Sigmoid colon (tissue), 7 donors: ENCODE results near the gene TAL2. TPM values are rescaled to one million over a fixed set of nuclear protein-coding genes. Genes with fewer than 3 reads are reported as not detected.
A peak's percentile ranks its signal among the peaks of the same experiment; 100 is the strongest.

Experiments used
- DNase-seq: peaks from one replicate; pipeline ENCODE4 v3.0.0-alpha.2; 2019
- H3K27ac ChIP-seq, 4 donors: fragments of 200-600 bp; sonication (generic); one replicate each; pipeline ENCODE4 v1.5.1; 2016 to 2019; ENCODE audit warnings: mild to moderate bottlenecking in 1 of 4
- H3K27me3 ChIP-seq, 3 donors: fragments of 200-600 bp; sonication (generic); one replicate each; pipeline ENCODE4 v1.5.1; 2019; ENCODE audit warnings: mild to moderate bottlenecking in 1 of 3
- H3K36me3 ChIP-seq, 4 donors: fragments of 200-600 bp; sonication (generic); one replicate each; pipeline ENCODE4 v1.5.1; 2016 to 2019
- H3K4me1 ChIP-seq, 4 donors: fragments of 200-600 bp; sonication (generic); one replicate each; pipeline ENCODE4 v1.5.1; 2017 to 2019
- H3K4me3 ChIP-seq, 4 donors: fragments of 200-600 bp; sonication (generic); one replicate each; pipeline ENCODE4 v1.5.1; 2017 to 2019; ENCODE audit warnings: mild to moderate bottlenecking in 2 of 4, moderate library complexity in 1 of 4
- H3K9me3 ChIP-seq, 4 donors: fragments of 200-600 bp in 3 of 4; sonication (generic) in 3 of 4; one replicate each; pipeline versions ENCODE4 v1.5.1 to v1.6.1; 2013 to 2019
- EP300 ChIP-seq, 4 donors: sonication (generic); formaldehyde crosslinking; IDR thresholded peaks; one replicate each; pipeline ENCODE4 v1.6.1; 2017; ENCODE audit warnings: antibody characterized with exemption in 4 of 4
- POLR2A ChIP-seq, 2 donors: fragments of 450-650 bp; IDR thresholded peaks; one replicate each; pipeline ENCODE4 v1.6.1; 2016; ENCODE audit warnings: antibody characterized with exemption in 2 of 2, mild to moderate bottlenecking in 2 of 2, moderate library complexity in 2 of 2
- POLR2AphosphoS5 ChIP-seq, 4 donors: sonication (generic); formaldehyde crosslinking; IDR thresholded peaks; one replicate each; pipeline ENCODE4 v1.6.1; 2017; ENCODE audit warnings: antibody characterized with exemption in 4 of 4
- WGBS, 2 donors: extraction: QIAGEN DNeasy Blood & Tissue Kit; methylation state at CpG; one replicate each; pipeline ENCODE4 v1.1.7; 2013; 5-methylcytosine and 5-hydroxymethylcytosine counted together
- intact Hi-C: fragments of 100-400 bp; cut with DNase I; formaldehyde crosslinking; loops from one replicate; pipeline ENCODE4 v1.15.1; 2023
- polyA plus RNA-seq, 3 donors: library from polyadenylated mRNA; stranded (reverse); fragments of 200-250 nt; gene quantifications; one replicate each; pipeline ENCODE4 v1.2.3, GENCODE V29; 2013
- total RNA-seq, 4 donors: library from RNA; depleted of rRNA; stranded (reverse); fragments of >200 nt; gene quantifications; one replicate each; pipeline ENCODE4 v1.1.0, GENCODE V29; 2016
- TF ChIP-seq, protein P1 (sequence below), 4 experiments: fragments of 450-650 bp in 3 of 4; fragments of 200-600 bp in 1 of 4; IDR thresholded peaks; one replicate each; pipeline ENCODE4 v1.5.1; 2016 to 2019; ENCODE audit warnings: antibody characterized with exemption in 4 of 4, mild to moderate bottlenecking in 3 of 4, moderate library complexity in 2 of 4
- donor health status: healthy with polysubstance abuse.
- donor health status: Bipolar disorder and iron deficiency.
- donor health status: healthy.

TAL2 gene
- total and polyA plus RNA-seq, 7 donors: not detected

DNA sequence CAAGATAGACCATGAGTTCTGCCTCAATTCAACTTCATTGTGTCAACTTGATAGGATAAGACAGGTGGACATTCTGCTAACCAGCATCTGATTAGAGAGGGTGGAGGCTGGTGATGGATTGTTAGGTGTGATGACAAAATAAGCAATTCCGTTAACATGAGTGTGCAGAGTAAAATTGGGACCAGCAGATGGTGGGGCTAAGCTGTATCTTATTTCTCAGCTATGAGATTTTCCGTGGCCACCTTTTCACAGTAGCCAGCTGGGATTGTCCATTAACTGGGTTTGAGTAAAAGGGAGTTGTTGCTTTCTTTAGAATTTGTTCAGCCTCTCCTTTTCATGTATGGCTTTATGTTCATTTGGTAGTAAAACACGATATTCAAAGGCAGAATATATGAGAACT is 28.8 kb upstream of the TAL2 start:
- Histone ChIP-seq H3K4me3 (no peak overlapping the region), H3K27me3 (no peaks in the 10 kb centered on the region), H3K4me1 (no peaks in the 10 kb centered on the region), H3K9me3 (peaks cover 0 to 3% (median 0%) of the 10 kb centered on the region in 4 donors), H3K27ac (no peak overlapping the region), H3K36me3 (peaks cover 0 to 37% (median 4%) of the 10 kb centered on the region in 4 donors)
- TF ChIP-seq EP300 (IDR thresholded peaks at IDR 0.05) (no peak), POLR2A (IDR thresholded peaks at IDR 0.05) (no peak), POLR2AphosphoS5 (IDR thresholded peaks at IDR 0.05) (no peak)
- TF ChIP-seq, protein P1, sequence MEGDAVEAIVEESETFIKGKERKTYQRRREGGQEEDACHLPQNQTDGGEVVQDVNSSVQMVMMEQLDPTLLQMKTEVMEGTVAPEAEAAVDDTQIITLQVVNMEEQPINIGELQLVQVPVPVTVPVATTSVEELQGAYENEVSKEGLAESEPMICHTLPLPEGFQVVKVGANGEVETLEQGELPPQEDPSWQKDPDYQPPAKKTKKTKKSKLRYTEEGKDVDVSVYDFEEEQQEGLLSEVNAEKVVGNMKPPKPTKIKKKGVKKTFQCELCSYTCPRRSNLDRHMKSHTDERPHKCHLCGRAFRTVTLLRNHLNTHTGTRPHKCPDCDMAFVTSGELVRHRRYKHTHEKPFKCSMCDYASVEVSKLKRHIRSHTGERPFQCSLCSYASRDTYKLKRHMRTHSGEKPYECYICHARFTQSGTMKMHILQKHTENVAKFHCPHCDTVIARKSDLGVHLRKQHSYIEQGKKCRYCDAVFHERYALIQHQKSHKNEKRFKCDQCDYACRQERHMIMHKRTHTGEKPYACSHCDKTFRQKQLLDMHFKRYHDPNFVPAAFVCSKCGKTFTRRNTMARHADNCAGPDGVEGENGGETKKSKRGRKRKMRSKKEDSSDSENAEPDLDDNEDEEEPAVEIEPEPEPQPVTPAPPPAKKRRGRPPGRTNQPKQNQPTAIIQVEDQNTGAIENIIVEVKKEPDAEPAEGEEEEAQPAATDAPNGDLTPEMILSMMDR (IDR thresholded peaks at IDR 0.05): no peak
- no peak for DNase-seq
- intact Hi-C loops: no loop called here
- WGBS, 2 donors: 78 to 86% methylated on average over 3 of the region's 3 CpGs

DNA sequence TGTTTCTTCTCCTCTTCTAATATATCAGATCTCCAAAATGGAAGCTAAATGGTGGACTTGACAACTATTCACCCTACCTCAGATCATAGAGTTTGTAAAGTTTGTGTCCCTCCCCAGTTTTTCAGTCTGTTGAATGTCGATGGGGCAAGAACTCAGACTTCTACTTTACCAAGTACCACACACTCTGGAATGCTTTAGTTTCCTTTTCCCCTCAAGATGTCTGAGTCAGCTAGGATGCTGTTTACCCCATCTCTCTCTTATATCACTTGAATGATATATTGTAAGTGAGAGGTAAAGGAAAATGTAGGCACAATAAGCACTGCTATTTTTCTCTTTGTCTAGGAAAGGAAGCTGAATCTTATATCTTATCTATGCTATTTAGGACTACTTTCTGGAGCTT is 25.9 kb upstream of the TAL2 start:
- no peaks in the 10 kb centered on the region for H3K27me3 ChIP-seq
- TF ChIP-seq, protein P1 (IDR thresholded peaks at IDR 0.05): no peak
- no peak for TF ChIP-seq POLR2AphosphoS5 (IDR thresholded peaks at IDR 0.05)
- TF ChIP-seq POLR2A (IDR thresholded peaks at IDR 0.05): no peak
- TF ChIP-seq EP300 (IDR thresholded peaks at IDR 0.05): no peak
- intact Hi-C loops: no loop called here
- peaks cover 0 to 64% (median 8%) of the 10 kb centered on the region in 4 donors for H3K36me3 ChIP-seq
- H3K4me3 ChIP-seq: no peak overlapping the region
- H3K27ac ChIP-seq: no peak overlapping the region
- 94 to 96% methylated on average over 1 of the region's 1 CpG for WGBS, 2 donors
- H3K4me1 ChIP-seq: no peaks in the 10 kb centered on the region
- H3K9me3 ChIP-seq: no peaks in the 10 kb centered on the region
- DNase-seq: no peak

DNA sequence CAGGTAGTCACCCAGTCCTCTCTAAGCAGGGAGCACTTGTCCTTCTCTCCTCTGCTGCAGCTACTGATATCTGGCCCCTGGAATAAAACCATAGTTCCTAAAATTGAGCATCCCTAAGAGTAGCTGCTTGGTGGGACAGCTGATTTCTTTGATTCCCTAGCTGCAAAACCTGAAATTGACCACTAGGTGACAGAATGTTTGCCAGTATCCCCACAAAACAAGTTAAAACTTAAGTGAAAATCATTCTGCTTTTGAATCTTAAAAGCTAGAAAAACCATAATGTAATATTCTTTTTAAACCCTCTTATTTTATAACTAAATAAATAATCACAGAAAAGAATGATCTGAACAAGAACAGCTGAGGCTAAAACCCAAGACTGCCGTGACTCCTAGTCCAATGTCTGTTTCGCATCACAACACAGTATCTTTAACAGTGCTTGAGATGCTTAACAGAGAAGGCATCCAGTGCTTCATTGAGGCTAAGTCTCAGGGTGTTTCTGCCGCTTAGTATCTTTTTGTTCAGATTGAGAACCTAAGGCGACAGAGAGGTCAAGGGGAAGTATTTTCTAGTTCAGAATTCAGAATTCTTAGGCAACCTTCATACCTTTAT is 24.4 kb upstream of the TAL2 start:
- TF ChIP-seq POLR2A (IDR thresholded peaks at IDR 0.05): no peak
- TF ChIP-seq, protein P1 (IDR thresholded peaks at IDR 0.05): peak in 1 of 4 experiments; percentile 19
- intact Hi-C loops: no loop called here
- Histone ChIP-seq H3K36me3 (peaks cover 0 to 71% (median 8%) of the 10 kb centered on the region in 4 donors), H3K27me3 (no peaks in the 10 kb centered on the region), H3K27ac (no peak overlapping the region), H3K4me1 (no peaks in the 10 kb centered on the region), H3K9me3 (peaks cover 0 to 9% (median 0%) of the 10 kb centered on the region in 4 donors), H3K4me3 (no peak overlapping the region)
- 97 to 98% methylated on average over 4 of the region's 4 CpGs for WGBS, 2 donors
- no peak for DNase-seq

DNA sequence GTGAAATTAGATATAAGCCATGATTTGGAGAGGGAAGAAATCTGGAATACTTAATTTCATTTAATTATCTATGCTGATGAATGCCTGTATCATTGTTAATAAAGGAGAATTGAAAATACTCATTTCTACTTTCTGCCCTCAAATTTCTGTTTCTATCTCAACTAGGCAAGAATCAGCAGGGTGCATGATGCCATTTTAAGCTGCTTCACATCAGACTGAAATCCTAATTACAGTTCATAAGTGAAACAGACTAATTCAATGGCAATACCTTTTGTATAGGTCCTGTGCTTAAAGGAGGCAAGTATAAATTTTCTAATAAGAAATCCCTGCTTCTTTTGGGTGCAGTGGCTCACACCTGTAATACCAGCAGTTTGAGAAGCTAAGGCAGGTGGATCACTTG is 22.3 kb upstream of the TAL2 start:
- Histone ChIP-seq H3K27me3 (no peaks in the 10 kb centered on the region), H3K9me3 (peaks cover 0 to 9% (median 0%) of the 10 kb centered on the region in 4 donors), H3K4me3 (no peak overlapping the region), H3K4me1 (no peaks in the 10 kb centered on the region), H3K27ac (no peak overlapping the region), H3K36me3 (peaks cover 0 to 65% (median 5%) of the 10 kb centered on the region in 4 donors)
- no peak for DNase-seq
- TF ChIP-seq EP300 (IDR thresholded peaks at IDR 0.05) (no peak), POLR2AphosphoS5 (IDR thresholded peaks at IDR 0.05) (no peak), POLR2A (IDR thresholded peaks at IDR 0.05) (no peak)
- TF ChIP-seq, protein P1 (IDR thresholded peaks at IDR 0.05): no peak
- intact Hi-C loops: no loop called here

DNA sequence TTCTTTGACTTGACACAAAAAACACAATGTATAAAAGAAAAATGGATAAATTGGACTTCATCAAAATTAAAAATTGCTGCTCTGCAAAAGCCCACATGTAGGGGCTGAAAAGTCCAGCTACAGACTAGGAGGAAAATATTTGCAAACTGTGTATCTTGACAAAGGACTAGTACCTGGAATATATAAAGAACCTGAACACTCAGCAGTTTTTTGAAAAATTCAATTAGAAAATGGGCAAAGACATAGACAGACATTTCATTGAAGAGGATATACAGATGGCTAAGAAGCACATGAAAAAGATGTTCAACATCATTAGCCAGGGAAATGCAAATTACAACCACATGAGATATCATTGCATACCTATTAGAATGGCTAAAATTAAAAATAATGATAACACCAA is 18.5 kb upstream of the TAL2 start:
- Histone ChIP-seq H3K36me3 (peaks cover 0 to 30% (median 4%) of the 10 kb centered on the region in 4 donors), H3K27ac (no peak overlapping the region), H3K27me3 (no peaks in the 10 kb centered on the region), H3K4me3 (no peak overlapping the region), H3K4me1 (no peaks in the 10 kb centered on the region), H3K9me3 (peaks cover 0 to 9% (median 0%) of the 10 kb centered on the region in 4 donors)
- no peak for TF ChIP-seq POLR2A (IDR thresholded peaks at IDR 0.05)
- TF ChIP-seq EP300 (IDR thresholded peaks at IDR 0.05): no peak
- TF ChIP-seq POLR2AphosphoS5 (IDR thresholded peaks at IDR 0.05): no peak
- TF ChIP-seq, protein P1 (IDR thresholded peaks at IDR 0.05): no peak
- no peak for DNase-seq
- intact Hi-C loops: no loop called here
